Hepatic stellate cell (primary cell): ENCODE data around the gene MMP14.
A peak's percentile ranks its signal among the peaks of the same experiment; 100 is the strongest.
"Not testable (repeated sequence)": the region's sequence is repeated elsewhere in the genome, so short reads cannot be mapped to it uniquely, and the experiment has no call there.

Source experiments
- DNase-seq: peaks from one replicate; pipeline ENCODE4 v3.0.0; 2011; ENCODE audit warnings: low spot score

Gene MMP14

GRCh38 chr14:22836301-22837113 is at the start of gene MMP14:
MMP14 (plus strand) TSS chr14:22836585; CDS start chr14:22836818, 233 bp downstream.
- DNase-seq, result peak; percentile 95

GRCh38 chr14:22786685-22787084 is 49.7 kb upstream of the MMP14 start:
- no peak for DNase-seq

- DNase-seq, result peak; percentile 54
Observed at GRCh38 chr14:22791301-22791700, 45.1 kb upstream of the MMP14 start.

GRCh38 chr14:22792158-22792557 is 44.2 kb upstream of the MMP14 start:
- DNase-seq, result no peak

GRCh38 chr14:22793550-22793949 is 42.8 kb upstream of the MMP14 start:
- DNase-seq, result not testable (repeated sequence)

GRCh38 chr14:22793976-22794375 is 42.4 kb upstream of the MMP14 start:
- DNase-seq, result no peak

GRCh38 chr14:22794551-22794951 is 41.8 kb upstream of the MMP14 start:
- DNase-seq, result no peak

- no peak for DNase-seq
Observed at GRCh38 chr14:22796087-22796707, 40.2 kb upstream of the MMP14 start.

GRCh38 chr14:22797017-22797917 is 39.1 kb upstream of the MMP14 start:
- DNase-seq, result no peak

- no peak for DNase-seq
Observed at GRCh38 chr14:22798528-22798927, 37.9 kb upstream of the MMP14 start.

- no peak for DNase-seq
Observed at GRCh38 chr14:22800346-22800745, 36.0 kb upstream of the MMP14 start.

GRCh38 chr14:22801716-22802115 is 34.7 kb upstream of the MMP14 start:
- no peak for DNase-seq

- DNase-seq, result no peak
Observed at GRCh38 chr14:22802860-22803686, 33.3 kb upstream of the MMP14 start.

GRCh38 chr14:22803687-22803974 is 32.8 kb upstream of the MMP14 start:
- no peak for DNase-seq

GRCh38 chr14:22805235-22805634 is 31.1 kb upstream of the MMP14 start:
- DNase-seq, result not testable (repeated sequence)

- no peak for DNase-seq
Observed at GRCh38 chr14:22807432-22808087, 28.8 kb upstream of the MMP14 start.

GRCh38 chr14:22808388-22809209 is 27.8 kb upstream of the MMP14 start:
- no peak for DNase-seq

- DNase-seq, result peak; percentile 61
Observed at GRCh38 chr14:22811722-22812121, 24.7 kb upstream of the MMP14 start.

- no peak for DNase-seq
Observed at GRCh38 chr14:22812744-22813143, 23.6 kb upstream of the MMP14 start.

- DNase-seq, result no peak
Observed at GRCh38 chr14:22813145-22813544, 23.2 kb upstream of the MMP14 start.
